Activated CD4-positive, alpha-beta T cell treated with anti-CD3 and anti-CD28 coated beads, Interleukin-2, amount 50 U/mL, for 24 hours (primary cell): ENCODE results near the gene SYPL2.
A peak's percentile ranks its signal among the peaks of the same experiment; 100 is the strongest.

Experiments used
- DNase-seq, 2 donors: peaks; one replicate each; pipeline ENCODE4 v3.0.0-alpha.2; 2020; ENCODE audit warnings: low read depth in 1 of 2, low spot score in 1 of 2

SYPL2 gene

GRCh38 chr1:109490934-109491302 lies 24.6 kb downstream of the SYPL2 start:
- no peak for DNase-seq

- DNase-seq: no peak
Measured at GRCh38 chr1:109491372-109491771, 25.0 kb downstream of the SYPL2 start.

DNA sequence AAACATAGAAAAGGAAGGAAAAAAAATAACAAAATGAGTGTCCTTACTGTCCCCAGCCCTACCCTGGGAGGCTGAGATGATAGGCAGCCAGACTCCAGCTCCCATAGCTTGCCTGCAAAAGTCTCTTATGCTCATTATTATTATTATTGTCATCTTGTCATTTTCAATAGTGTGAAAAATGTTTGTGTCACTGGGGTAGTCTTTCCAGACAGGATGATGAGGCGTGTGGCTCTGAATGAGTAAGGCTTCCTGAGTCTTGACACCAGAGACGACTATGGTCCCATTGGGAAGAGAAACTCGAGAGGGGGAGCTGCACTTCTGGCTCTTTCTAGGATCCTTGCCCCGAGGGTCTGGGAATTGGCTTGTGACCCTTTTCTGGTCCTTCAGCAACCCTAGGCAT lies 26.4 kb downstream of the SYPL2 start:
- DNase-seq: no peak

- DNase-seq: no peak
Measured at GRCh38 chr1:109493227-109493626, 26.9 kb downstream of the SYPL2 start.

DNA sequence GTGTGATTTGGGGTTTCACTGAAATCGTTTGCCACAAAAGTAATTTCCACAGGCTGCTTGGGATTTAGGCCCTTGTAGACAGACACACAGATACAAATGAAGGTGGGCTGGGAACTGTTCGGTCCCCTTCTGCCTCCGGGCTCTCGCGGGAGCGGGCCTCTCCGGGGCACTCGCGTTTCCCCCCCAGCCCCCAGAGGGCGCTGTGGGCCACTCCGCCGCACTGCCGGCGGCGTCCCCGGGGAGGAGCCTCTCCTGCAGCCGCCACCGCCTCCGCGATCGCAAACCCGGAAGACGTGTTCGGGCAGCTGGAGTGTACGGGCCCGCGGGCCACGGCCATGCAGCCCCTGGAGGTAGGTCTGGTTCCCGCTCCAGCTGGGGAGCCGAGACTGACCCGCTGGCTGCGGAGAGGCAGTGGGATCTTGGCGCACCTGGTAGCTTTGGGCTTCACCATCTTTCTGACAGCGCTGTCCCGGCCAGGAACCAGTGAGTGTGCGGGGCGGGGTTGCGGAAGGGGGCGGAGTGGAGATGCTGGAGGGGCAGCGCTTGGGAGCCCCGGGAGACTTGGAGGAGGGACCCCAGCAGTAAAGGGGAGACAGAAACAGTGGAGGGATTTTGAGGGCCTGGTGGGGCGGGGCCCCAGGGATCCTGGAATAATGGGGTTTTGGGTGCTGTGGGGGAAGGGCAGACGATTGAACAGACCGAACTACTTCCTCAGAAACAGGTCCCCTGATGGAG lies 27.6 kb downstream of the SYPL2 start, which contains the start of gene CYB561D1:
TSS of gene CYB561D1 (plus strand) at position 290 of the 735 bp plus-strand sequence. CDS start at position 336, 46 bp downstream.
- DNase-seq: peak; percentile 81 to 87

DNA sequence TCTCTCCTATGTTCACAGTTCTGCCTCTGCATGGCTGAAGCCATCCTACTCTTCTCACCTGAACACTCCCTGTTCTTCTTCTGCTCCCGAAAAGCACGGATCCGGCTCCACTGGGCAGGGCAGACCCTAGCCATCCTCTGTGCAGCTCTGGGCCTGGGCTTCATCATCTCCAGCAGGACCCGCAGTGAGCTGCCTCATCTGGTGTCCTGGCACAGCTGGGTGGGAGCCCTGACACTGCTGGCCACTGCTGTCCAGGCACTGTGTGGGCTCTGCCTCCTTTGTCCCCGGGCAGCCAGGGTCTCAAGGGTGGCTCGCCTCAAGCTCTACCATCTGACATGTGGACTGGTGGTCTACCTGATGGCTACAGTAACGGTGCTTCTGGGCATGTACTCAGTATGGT lies 29.4 kb downstream of the SYPL2 start:
- DNase-seq: no peak

DNA sequence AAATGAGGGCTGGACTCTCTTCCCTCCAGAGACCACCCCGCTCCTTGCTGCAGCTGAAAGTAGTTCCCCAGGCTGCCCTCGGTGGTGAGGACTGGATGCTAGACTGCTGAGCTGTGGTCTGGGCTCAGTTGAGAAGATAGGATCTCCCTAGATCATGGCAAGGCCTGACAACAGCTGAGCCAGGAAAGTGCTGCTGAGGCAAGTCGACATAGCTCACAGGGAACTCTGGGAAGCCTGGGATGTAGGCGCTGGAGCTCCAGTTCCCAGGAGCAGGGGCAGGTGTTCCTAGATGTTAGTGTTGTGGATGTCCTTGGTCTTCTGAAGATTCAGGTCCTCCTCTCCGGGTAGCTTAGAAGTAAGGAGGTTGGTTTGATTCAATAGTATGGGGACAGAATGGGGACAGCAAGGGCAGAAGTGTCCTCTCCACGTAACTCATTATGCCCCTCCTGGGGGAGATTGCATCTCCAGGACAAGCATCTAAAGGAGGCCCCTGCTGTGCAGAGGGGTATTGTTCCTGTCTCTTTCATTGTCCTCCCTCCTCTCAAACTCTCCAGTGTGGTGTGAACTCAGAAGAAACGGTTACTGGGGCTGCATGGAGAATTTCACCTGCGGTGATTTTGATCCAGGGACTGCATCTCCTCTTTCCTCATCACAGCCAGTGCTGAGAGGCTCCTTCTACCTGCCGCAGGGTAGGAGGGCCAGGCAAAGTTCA lies 31.3 kb downstream of the SYPL2 start:
- DNase-seq: no peak

DNA sequence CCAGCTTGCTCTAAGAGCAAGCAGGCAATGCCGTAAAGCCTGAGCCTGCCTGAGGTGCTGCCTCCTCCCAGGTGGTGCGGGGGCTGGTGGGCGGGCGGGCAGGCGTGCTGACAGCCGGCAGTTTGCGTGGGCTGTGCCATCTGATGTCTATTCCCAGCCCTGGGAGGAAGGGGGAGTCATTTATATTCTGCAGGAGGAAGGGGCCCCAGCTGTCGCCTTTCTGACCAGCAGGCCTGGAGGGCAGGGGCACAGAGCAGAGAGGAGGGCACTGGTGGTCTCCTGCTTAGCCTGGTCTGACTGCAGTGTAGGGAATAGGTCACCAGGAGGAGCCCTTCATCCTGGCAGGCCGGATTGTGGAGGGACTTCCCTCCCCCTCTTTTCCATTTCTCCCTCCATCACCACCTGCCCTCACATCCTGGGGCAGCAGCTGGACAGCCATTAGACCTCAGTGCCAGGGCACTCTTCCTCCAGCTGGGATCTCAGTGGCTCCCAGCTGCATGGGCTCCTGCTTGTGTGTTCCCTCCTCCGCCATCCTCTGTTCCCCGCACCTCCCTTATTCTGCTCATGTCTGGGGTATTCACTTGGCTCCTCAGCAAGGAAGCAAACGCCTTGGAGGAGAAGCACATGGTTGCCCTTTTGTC lies 31.9 kb downstream of the SYPL2 start:
- DNase-seq: no peak

- no peak for DNase-seq
Measured at GRCh38 chr1:109499081-109499480, 32.7 kb downstream of the SYPL2 start.

GRCh38 chr1:109499661-109500536 lies 33.6 kb downstream of the SYPL2 start:
- no peak for DNase-seq

DNA sequence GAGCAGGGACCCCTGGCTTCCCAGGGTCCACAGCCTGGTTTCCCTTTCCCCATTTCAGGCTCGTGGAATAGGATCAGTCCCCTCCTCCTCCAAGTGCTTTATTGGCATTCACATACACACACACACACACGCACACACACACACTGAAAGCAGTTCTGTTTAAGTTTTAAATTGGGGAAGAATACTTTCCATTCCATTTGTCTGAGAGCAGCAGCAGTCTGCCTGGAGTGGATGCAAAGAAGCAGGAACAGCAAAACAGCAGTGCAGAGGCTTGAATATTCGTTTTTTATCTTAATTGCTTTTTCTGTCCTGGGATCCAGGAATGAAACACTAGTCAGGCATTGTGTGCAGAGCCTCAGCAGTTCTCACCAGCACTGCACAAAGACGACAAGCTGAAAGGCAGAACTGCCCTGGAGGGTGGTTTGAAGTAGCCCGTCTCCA lies 34.6 kb downstream of the SYPL2 start:
- no peak for DNase-seq

- DNase-seq: no peak
Measured at GRCh38 chr1:109501644-109502363, 35.5 kb downstream of the SYPL2 start.

- DNase-seq: peak in 1 of 2 donors; percentile 43
Measured at GRCh38 chr1:109502364-109502851, 36.1 kb downstream of the SYPL2 start.

DNA sequence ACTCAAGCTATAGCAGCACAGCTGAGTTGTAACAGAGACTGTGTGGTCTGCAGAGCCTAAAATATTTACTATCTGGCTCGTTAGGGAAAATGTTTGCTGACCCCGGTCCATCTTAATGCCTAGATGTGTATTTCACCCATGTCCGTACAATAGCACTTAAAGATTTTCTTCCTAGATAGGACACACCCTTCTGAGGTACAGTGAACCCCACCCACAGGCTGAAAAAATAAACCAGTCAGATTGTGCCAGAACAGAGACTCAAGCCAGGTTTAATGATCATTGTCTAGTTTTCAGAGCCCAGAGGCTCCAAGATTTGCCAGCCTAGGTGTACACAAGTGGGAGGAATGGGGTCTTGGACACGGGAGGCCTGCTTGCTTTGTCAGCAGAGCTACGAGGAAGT lies 37.6 kb downstream of the SYPL2 start:
- no peak for DNase-seq

- no peak for DNase-seq
Measured at GRCh38 chr1:109504974-109505373, 38.6 kb downstream of the SYPL2 start.

- DNase-seq: no peak
Measured at GRCh38 chr1:109508001-109508872, 41.9 kb downstream of the SYPL2 start.

GRCh38 chr1:109508873-109509175 lies 42.5 kb downstream of the SYPL2 start:
- no peak for DNase-seq

GRCh38 chr1:109509176-109510134 lies 43.1 kb downstream of the SYPL2 start, which contains the start of gene AMIGO1:
AMIGO1 (minus strand) TSS chr1:109509727; CDS start chr1:109508912, 815 bp downstream.
- peak; percentile 36 to 50 for DNase-seq
